CD4-positive, alpha-beta memory T cell (primary cell): ENCODE data around the gene HAVCR2. TPM values are rescaled to one million over a fixed set of nuclear protein-coding genes. Genes with fewer than 3 reads are reported as not detected.

Source experiments
- CTCF ChIA-PET: fragments of 350-600 bp; sonication (Branson Sonifier 250); formaldehyde crosslinking; loops from one replicate; lab custom pipeline; 2021; ENCODE audit warnings: inconsistent platforms; ENCODE audit not compliant: partially characterized antibody; lab: Charles Lee
- POLR2A ChIA-PET: fragments of 350-600 bp; sonication (Branson Sonifier 250); formaldehyde crosslinking; loops from one replicate; lab custom pipeline; 2021; ENCODE audit not compliant: partially characterized antibody; lab: Charles Lee
- DNase-seq, 5 donors: peaks; one replicate each; pipeline versions ENCODE4 v3.0.0 to v3.0.0-alpha.2; 2020 to 2022; ENCODE audit warnings: mixed read lengths in 1 of 5
- H3K27ac ChIP-seq: one replicate; pipeline ENCODE4 v1.7.0; 2013; ENCODE audit warnings: low read depth, low read length
- H3K27me3 ChIP-seq: 2 replicates; pipeline ENCODE4 v1.7.0; 2013; ENCODE audit warnings: mild to moderate bottlenecking, low read length, moderate library complexity; ENCODE audit not compliant: insufficient read depth
- H3K36me3 ChIP-seq: 2 replicates; pipeline ENCODE4 v1.7.0; 2013; ENCODE audit warnings: mild to moderate bottlenecking, low read length, moderate library complexity; ENCODE audit not compliant: insufficient read depth
- H3K4me1 ChIP-seq: 2 replicates; pipeline ENCODE4 v1.7.0; 2013; ENCODE audit warnings: mild to moderate bottlenecking, low read length, moderate library complexity; ENCODE audit not compliant: insufficient read depth
- H3K4me3 ChIP-seq, 2 donors: one replicate each; pipeline ENCODE4 v1.7.0; 2013; ENCODE audit warnings: low read length in 2 of 2, mild to moderate bottlenecking in 1 of 2
- H3K9me3 ChIP-seq, 2 donors: one replicate each; pipeline ENCODE4 v1.7.0; 2013; ENCODE audit warnings: low read length in 2 of 2, control low read depth in 1 of 2; ENCODE audit not compliant: control insufficient read depth in 1 of 2
- H3K27ac Mint-ChIP-seq, 7 donors: one replicate each; pipeline ENCODE4 v1.8.0; 2020 to 2021; ENCODE audit warnings: mixed read lengths in 7 of 7, mild to moderate bottlenecking in 6 of 7, inconsistent platforms in 3 of 7, moderate library complexity in 3 of 7
- H3K27me3 Mint-ChIP-seq, 2 donors: one replicate each; pipeline ENCODE4 v1.8.0; 2020 to 2021; ENCODE audit warnings: mixed read lengths in 2 of 2
- H3K36me3 Mint-ChIP-seq, 2 donors: one replicate each; pipeline ENCODE4 v1.8.0; 2020 to 2021; ENCODE audit warnings: mixed read lengths in 2 of 2, inconsistent platforms in 1 of 2, mild to moderate bottlenecking in 1 of 2
- H3K4me1 Mint-ChIP-seq, 4 donors: one replicate each; pipeline ENCODE4 v1.8.0; 2020 to 2021; ENCODE audit warnings: mixed read lengths in 4 of 4, mild to moderate bottlenecking in 1 of 4
- H3K4me3 Mint-ChIP-seq, 8 donors: one replicate each; pipeline ENCODE4 v1.8.0; 2020 to 2021; ENCODE audit warnings: mixed read lengths in 8 of 8, mild to moderate bottlenecking in 7 of 8, moderate library complexity in 6 of 8, inconsistent platforms in 3 of 8
- H3K9me3 Mint-ChIP-seq, 8 donors: one replicate each; pipeline ENCODE4 v1.8.0; 2020 to 2021; ENCODE audit warnings: mixed read lengths in 8 of 8, mild to moderate bottlenecking in 5 of 8, inconsistent platforms in 3 of 8, moderate library complexity in 1 of 8
- intact Hi-C: fragments of 100-400 bp; cut with micrococcal nuclease; formaldehyde crosslinking; loops from one replicate; pipeline ENCODE4 v1.15.1; 2023
- polyA plus RNA-seq, 2 donors: library from polyadenylated mRNA; unstranded; fragments of 300-500 nt; fragmentation: Illumina TruSeq; gene quantifications; one replicate each; pipeline ENCODE4 v1.2.3, GENCODE V29; 2021
- total RNA-seq, 2 experiments: library from RNA; stranded (reverse); gene quantifications; one replicate each; pipeline ENCODE4 v1.2.3, GENCODE V29; 2021

HAVCR2 gene
- total RNA-seq (1 to 10 TPM; 2.7 to 4.5 TPM), polyA plus RNA-seq (1 to 10 TPM; 4.9 to 8.4 TPM)

DNA sequence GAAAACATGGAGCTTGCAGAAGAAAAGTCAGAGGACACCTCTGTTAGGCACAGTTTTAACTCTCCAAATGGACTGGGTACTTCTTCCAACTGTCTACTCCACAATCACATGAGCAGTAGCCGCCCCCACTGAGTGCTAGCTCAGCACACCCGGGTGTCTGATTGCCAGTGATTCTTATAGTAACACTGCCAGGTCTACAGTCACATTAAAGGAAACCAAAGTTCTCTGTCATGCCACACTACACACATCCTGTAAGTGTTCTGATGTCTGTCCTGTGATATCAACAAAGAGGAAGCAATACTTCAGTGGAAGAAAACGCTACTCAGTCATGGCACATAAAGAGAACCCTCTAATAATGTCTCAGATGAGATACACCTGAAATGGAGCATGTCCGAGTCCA is at the start of gene HAVCR2:
HAVCR2 (minus strand) TSS at position 69 of the 400 bp plus-strand sequence; CDS start at position 8, 61 bp downstream.
- peak within 1 kb of the TSS; percentile 12 for H3K27ac ChIP-seq
- Mint-ChIP-seq H3K36me3 (peaks cover 0 to 5% of the 10 kb centered on the region in 2 donors), H3K4me3 (peak within 1 kb of the TSS; percentile 72 to 90 (median 86)), H3K27me3 (no peaks in the 10 kb centered on the region), H3K27ac (peak within 1 kb of the TSS; percentile 75 to 96 (median 92)), H3K9me3 (no peaks in the 10 kb centered on the region), H3K4me1 (peaks cover 20 to 49% (median 31%) of the 10 kb centered on the region in 4 donors)
- H3K27me3 ChIP-seq = no peaks in the 10 kb centered on the region
- ChIA-PET POLR2A (interaction anchor here (0.6 to 3.4 kb wide), 3 partner anchors 9 to 195 kb away, joined by 3 to 33 read pairs (median 3); partner anchors contain the start of gene MED7), CTCF (interaction anchor here (1.3 to 1.4 kb wide), 2 partner anchors 26 to 84 kb away, joined by 3 read pairs; no protein-coding TSS in a partner anchor)
- intact Hi-C loops = loop anchor here (5.0 kb wide), 1 partner anchor 57 kb away; no protein-coding TSS in a partner anchor
- DNase-seq = peak; percentile 47 to 63 (median 54)
- H3K36me3 ChIP-seq = no peaks in the 10 kb centered on the region
- H3K9me3 ChIP-seq = no peaks in the 10 kb centered on the region
- H3K4me1 ChIP-seq = peaks cover 27% of the 10 kb centered on the region
- H3K4me3 ChIP-seq = peak within 1 kb of the TSS; percentile 7 to 25

DNA sequence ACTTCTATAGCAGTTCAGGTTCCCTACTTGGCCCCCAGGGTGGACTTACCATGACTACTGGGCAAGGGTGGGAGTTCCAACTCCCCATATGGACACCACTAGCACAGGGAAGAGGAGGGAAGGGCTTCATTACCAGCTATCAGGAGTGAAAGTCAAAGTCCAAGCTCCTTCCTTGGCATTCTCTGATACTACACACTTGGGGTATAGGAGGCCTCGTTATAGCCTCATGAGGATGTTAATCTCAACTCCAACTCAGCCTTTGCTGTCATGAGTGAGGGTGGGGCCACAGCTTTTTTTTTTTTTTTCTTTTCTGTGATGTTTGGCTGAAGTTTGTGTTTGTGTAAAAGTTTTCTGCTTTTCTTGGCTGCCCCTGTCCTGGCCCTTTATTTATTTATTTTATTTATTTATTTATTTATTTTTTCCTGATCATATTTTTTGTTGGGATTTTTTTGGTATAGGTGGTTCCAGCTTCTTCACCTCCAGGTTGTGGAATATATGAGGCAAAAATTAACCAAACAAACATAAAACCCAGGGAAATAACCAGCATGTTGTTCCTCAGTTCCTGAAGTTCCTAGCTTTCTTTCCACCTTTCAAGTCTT is 48.5 kb upstream of the HAVCR2 start:
- Mint-ChIP-seq H3K4me1 (peaks cover 63 to 90% (median 77%) of the 10 kb centered on the region in 4 donors), H3K27me3 (no peaks in the 10 kb centered on the region), H3K36me3 (peaks cover 0 to 4% of the 10 kb centered on the region in 2 donors), H3K4me3 (peak overlapping the region in 4 of 8 donors; percentile 1 to 67 (median 46)), H3K9me3 (no peaks in the 10 kb centered on the region), H3K27ac (peak overlapping the region; percentile 83 to 94 (median 85))
- no peak for DNase-seq
- CTCF ChIA-PET = interaction anchor here (0.7 to 3.7 kb wide), 8 partner anchors 8 to 79 kb away, joined by 3 to 12 read pairs (median 4); no protein-coding TSS in a partner anchor
- Histone ChIP-seq H3K4me1 (peaks cover 92% of the 10 kb centered on the region), H3K9me3 (no peaks in the 10 kb centered on the region), H3K27me3 (no peaks in the 10 kb centered on the region), H3K4me3 (no peak overlapping the region), H3K36me3 (no peaks in the 10 kb centered on the region), H3K27ac (peak overlapping the region; percentile 88)
- intact Hi-C loops = loop anchor here (10.0 kb wide), 1 partner anchor 387 kb away; no protein-coding TSS in a partner anchor
- POLR2A ChIA-PET = interaction anchor here (0.7 to 7.7 kb wide), 17 partner anchors 9 to 150 kb away, joined by 3 to 73 read pairs (median 6); partner anchors contain the start of genes GARIN3, ITK and MED7

DNA sequence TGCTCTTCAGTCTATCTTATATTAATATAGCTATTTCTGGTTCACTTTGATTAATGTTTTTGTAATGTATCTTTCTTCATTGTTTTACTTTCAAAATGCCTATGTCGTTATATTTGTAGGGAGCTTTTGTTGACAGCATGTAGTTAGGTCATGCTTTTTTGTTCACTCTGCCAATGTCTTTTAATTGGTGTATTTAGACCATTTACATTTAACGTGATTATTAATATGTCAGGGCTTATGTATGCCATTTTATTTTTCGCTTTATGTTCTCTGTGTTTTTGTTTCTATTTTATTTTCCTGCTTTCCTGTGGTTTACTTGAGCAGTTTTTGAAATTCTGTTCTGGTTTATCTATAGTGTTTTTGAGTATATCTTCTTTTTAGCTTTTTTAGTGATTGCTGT is 46.5 kb upstream of the HAVCR2 start:
- Histone ChIP-seq H3K4me3 (peak overlapping the region; percentile 32 to 48), H3K36me3 (no peaks in the 10 kb centered on the region), H3K27me3 (no peaks in the 10 kb centered on the region), H3K27ac (peak overlapping the region; percentile 59), H3K4me1 (peaks cover 77% of the 10 kb centered on the region), H3K9me3 (no peaks in the 10 kb centered on the region)
- Mint-ChIP-seq H3K9me3 (no peaks in the 10 kb centered on the region), H3K4me3 (peak overlapping the region; percentile 83 to 96 (median 90)), H3K36me3 (peaks cover 0 to 4% of the 10 kb centered on the region in 2 donors), H3K27ac (peak overlapping the region; percentile 91 to 98 (median 96)), H3K27me3 (no peaks in the 10 kb centered on the region), H3K4me1 (peaks cover 58 to 79% (median 68%) of the 10 kb centered on the region in 4 donors)
- ChIA-PET POLR2A (interaction anchor here (0.9 to 7.7 kb wide), 19 partner anchors 12 to 148 kb away, joined by 3 to 73 read pairs (median 8); partner anchors contain the start of genes ITK and MED7), CTCF (interaction anchor here (0.8 to 3.7 kb wide), 9 partner anchors 12 to 153 kb away, joined by 3 to 12 read pairs (median 4); partner anchors contain the start of gene ITK)
- intact Hi-C loops = loop anchor here (1.0 to 10.0 kb wide), 2 partner anchors 25 to 390 kb away; partner anchors contain the start of gene ITK
- no peak for DNase-seq

DNA sequence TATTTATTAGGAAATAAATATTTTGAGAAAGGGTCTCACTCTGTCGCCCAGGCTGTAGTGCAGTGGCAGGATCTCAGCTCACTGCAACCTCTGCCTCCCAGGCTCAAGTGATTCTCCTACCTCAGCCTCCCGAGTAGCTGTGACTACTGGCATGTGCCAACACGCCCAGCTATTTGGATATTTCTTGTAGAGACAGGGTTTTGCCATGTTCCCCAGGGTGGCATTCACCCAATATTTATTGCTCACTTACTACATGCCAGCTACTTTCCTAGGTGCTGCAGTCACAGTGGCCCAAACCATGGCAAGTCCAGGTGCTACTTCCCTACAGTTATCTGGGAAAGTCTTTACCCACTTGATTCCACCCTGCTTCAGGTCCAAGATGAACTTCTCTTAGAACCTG is 42.2 kb upstream of the HAVCR2 start:
- Histone ChIP-seq H3K4me1 (peaks cover 53% of the 10 kb centered on the region), H3K4me3 (no peak overlapping the region), H3K9me3 (no peaks in the 10 kb centered on the region), H3K27me3 (no peaks in the 10 kb centered on the region), H3K27ac (no peak overlapping the region), H3K36me3 (no peaks in the 10 kb centered on the region)
- Mint-ChIP-seq H3K27ac (peak overlapping the region in 2 of 7 donors; percentile 35 to 82), H3K36me3 (peaks cover 0 to 4% of the 10 kb centered on the region in 2 donors), H3K4me1 (peaks cover 41 to 57% (median 50%) of the 10 kb centered on the region in 4 donors), H3K9me3 (no peaks in the 10 kb centered on the region), H3K4me3 (no peak overlapping the region), H3K27me3 (no peaks in the 10 kb centered on the region)
- ChIA-PET CTCF (interaction anchor here (1.0 to 4.6 kb wide), 7 partner anchors 29 to 100 kb away, joined by 3 to 99 read pairs (median 22); partner anchors contain the start of gene ITK), POLR2A (interaction anchor here (0.6 to 3.6 kb wide), 6 partner anchors 8 to 122 kb away, joined by 3 to 17 read pairs (median 4); partner anchors contain the start of genes ITK and MED7)
- intact Hi-C loops = loop anchor here (10.0 kb wide), 1 partner anchor 394 kb away; no protein-coding TSS in a partner anchor
- DNase-seq = no peak

DNA sequence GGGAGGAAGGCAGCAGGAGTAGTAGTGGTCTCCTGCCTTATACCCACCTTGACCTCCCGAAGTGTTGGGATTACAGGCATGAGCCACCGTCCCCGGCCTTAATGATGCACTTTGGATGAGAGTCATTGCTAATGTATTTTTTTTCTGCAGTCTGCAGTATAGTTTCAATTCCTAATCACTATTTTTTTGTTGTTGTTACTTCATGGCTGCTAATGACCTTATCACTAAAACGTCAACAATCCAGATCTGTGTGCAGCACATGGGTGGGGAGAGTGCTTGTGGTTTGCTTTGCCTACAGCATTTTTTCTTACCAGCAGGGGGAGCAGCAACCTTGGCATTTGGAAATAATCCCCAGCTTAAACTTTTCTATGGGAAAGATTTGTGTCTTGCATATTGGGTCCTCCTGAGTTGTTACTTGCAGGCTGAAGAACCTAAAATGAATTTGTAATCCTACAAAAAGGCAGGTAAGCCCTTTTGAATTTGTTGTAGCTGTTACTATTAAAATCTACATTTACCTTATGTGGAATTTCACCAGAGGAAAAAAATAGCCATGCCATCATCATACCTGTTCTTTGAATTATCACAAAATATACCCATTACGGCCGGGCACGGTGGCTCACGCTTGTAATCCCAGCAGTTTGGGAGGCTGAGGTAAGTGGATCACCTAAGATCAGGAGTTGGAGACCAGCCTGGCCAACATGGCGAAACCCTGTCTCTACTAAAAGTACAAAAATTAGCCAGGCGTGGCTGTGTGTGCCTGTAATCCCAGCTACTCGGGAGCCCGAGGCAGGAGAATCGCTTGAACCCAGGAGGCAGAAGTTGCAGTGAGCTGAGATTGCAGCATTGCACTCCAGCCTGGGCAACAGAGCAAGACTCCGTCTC is 40.1 kb upstream of the HAVCR2 start:
- CTCF ChIA-PET = interaction anchor here (0.6 to 4.6 kb wide), 42 partner anchors 9 to 184 kb away, joined by 3 to 99 read pairs (median 6); partner anchors contain the start of gene ITK
- H3K4me3 ChIP-seq = no peak overlapping the region
- no peaks in the 10 kb centered on the region for H3K27me3 ChIP-seq
- H3K4me1 ChIP-seq = peaks cover 36% of the 10 kb centered on the region
- H3K27ac ChIP-seq = no peak overlapping the region
- DNase-seq = peak; percentile 84 to 88 (median 85)
- Mint-ChIP-seq H3K4me3 (peak overlapping the region in 6 of 8 donors; percentile 23 to 66 (median 42)), H3K9me3 (no peaks in the 10 kb centered on the region), H3K4me1 (peaks cover 28 to 42% (median 35%) of the 10 kb centered on the region in 4 donors), H3K36me3 (peaks cover 0 to 3% of the 10 kb centered on the region in 2 donors), H3K27me3 (no peaks in the 10 kb centered on the region), H3K27ac (peak overlapping the region; percentile 31 to 94 (median 85))
- H3K36me3 ChIP-seq = no peaks in the 10 kb centered on the region
- H3K9me3 ChIP-seq = no peaks in the 10 kb centered on the region
- POLR2A ChIA-PET = interaction anchor here (0.6 to 3.6 kb wide), 29 partner anchors 9 to 223 kb away, joined by 3 to 31 read pairs (median 6); partner anchors contain the start of gene ITK
- intact Hi-C loops = loop anchor here (1.0 to 5.0 kb wide), 10 partner anchors 31 to 594 kb away; partner anchors contain the start of genes ITK and LSM11
